Stimulated activated CD8-positive, alpha-beta memory T cell treated with anti-CD3 and anti-CD28 coated beads, Interleukin-7, amount 100 ng/mL, for 24 hours (primary cell): ENCODE measurements around the gene PLEK2.
"Not testable (repeated sequence)": the region's sequence is repeated elsewhere in the genome, so short reads cannot be mapped to it uniquely, and the experiment has no call there.

Experiments
- DNase-seq: peaks from one replicate; pipeline ENCODE4 v3.0.0-alpha.2; 2020; ENCODE audit warnings: low read depth

Gene PLEK2, protein sequence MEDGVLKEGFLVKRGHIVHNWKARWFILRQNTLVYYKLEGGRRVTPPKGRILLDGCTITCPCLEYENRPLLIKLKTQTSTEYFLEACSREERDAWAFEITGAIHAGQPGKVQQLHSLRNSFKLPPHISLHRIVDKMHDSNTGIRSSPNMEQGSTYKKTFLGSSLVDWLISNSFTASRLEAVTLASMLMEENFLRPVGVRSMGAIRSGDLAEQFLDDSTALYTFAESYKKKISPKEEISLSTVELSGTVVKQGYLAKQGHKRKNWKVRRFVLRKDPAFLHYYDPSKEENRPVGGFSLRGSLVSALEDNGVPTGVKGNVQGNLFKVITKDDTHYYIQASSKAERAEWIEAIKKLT

DNA sequence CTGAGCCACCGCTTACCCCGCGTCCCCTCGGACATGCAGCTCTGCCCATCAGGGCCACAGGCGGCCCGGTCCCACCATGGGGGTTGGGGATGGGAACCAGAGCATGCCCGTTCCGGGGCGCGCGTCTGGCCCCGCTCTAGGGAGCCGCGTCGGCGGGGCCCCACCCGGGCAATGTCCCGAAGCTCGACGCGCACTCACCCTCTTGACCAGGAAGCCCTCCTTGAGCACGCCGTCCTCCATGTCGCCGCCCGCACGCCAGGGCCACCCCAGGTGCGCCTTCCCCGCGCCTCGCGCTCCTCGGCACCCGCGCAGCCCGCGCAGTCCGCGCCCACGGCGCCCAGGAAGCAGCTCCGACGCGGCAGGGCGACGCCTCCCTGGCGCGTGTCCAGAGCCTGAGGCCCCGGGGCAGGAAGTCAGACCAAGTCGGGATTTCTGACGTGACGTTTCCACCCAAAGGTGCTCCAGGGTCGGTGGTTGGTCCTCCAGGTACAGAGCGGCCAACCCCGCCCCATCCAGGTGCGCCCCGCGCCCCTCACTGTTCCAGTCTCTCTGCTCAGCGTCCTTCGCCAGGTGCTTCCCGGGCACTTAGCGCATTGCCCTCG, at the start of gene PLEK2:
Gene PLEK2 (minus strand): TSS at position 346 of the 602 bp plus-strand sequence. CDS start 106 bp downstream, at position 240.
- DNase-seq: no peak

DNA sequence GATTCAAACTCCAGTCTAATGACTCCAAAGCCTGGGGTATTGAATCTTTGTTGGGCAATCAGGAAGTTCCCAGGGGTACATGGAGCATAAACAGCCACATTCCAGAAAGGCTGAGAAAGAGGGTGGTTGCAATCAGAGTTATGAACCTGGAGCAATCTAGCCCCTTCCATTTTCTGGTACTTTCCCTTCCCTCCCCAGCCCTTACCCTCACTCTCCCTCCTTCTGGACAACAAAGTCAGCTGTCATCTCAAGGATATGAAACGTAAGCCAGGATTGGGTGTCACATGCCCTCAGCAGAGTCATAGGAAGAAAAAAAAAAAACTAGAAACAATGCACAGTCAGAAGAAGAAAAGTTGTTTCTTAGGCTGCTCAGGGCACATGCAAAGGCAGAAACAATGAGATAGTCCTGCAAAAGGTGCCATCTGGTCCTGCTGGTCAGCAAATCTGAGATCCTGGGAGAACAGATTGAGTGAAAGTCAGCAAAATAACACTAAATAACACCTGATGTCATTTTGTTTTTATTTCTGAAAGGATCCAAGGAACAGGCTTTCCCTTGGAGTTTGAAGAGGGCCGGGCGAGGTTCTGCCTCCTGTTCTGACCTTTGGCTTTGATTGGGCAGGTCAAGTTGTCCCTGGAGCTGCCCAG, 49.5 kb upstream of the PLEK2 start:
- DNase-seq: no peak

DNA sequence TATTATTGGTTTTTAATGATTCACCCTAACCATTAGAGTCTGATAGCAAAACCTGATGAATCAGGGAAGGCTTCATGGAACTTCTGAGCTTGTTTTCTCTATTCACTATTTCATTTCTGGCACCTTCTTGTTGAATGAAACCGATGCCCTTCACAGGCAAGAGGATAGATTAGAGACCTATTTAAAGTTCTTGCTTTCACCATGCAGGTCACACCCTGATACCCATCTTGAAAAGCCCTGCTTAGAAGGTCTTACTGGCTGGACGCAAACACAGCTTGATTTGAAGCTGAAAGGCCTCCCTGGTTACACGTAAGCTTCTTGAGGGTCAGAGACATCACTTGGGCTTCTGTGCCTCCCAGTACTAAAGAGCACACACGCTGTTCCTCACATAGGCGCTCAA, 47.4 kb upstream of the PLEK2 start:
- no peak for DNase-seq

DNA sequence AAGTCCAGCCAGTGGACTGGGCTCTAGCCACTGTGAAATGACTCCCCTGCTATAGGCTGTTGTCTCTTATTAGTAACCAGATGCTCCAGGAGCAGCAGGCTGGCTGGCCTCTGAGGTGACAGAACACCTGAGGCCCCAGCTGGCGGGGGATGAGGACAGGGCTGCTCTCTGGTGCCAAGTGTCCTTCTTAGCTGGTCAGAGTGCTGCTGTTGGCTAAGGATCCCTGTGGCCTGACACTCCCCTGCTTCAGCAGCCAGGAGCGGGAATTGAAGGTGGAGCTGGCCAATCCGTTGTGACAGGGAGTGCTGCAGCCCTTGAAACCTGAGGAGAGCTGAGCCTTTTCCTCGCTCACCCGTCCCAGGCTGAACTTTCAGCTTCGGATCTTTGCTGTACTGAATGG, 45.8 kb upstream of the PLEK2 start:
- DNase-seq: no peak

DNA sequence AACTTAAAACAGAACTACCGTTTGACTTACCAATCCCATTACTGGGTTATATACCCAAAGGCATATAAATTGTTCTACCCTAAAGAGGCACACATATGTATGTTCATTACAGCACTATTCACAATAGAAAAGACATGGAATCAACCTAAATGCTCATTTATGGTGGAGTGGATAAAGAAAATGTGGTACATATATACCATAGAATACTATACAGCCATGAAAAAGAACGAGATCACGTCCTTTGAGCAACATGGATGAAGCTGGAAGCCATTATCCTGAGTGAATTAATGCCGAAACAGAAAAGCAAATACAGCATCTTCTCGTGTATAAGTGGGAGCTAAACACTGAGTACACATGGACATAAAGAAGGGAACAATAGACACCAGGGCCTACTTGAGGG, 44.8 kb upstream of the PLEK2 start:
- DNase-seq: no peak

DNA sequence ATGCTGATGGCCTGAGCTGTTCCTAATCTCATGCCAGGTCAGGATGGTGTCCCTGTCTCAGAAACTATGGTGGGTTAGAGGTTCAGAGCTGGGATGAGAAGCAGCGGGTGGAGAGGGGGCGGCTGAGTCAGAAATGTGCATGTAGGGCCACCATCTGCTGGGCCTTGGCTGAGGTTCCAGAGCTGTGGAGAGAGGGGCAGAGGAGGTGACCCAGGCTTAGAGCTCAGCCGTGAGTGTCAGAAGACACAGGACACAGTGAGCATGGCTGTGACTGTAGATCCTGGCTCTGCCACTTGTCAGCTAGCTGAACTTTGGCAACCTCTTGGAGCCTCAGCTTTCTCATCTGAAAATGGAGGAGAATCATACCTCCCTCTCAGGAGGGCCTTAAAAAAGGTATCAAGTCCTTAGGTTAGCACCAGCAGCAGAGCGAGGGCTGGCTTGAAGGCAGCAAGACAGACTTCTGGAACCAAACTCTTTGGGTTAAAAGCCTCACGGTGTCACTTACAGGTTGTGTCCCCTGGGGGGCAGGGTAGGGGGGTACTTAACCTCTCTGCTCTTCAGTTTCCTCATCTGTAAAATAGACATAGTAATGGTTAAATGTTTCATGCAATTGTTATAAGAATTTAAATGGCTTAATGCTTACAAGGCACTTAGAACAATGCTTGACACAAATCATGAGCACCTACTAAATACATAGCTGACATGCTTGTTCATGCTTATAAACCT, 41.8 kb upstream of the PLEK2 start:
- no peak for DNase-seq

DNA sequence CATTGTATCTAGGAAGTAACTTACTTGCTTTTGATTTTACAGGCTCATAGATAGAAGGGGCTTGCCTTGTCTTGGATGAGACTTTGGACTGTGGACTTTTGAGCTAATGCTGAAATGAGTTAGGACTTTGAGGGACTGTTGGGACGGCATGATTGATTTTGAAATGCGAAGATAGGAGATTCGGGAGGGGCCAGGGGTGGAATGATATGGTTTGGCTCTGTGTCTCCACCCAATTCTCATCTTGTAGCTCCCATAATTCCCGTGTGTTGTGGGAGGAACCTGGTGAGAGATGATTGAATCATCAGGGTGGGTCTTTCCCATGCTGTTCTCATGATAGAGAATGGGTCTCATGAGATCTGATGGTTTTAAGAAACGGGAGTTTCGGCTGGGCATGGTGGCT, 39.7 kb upstream of the PLEK2 start:
- DNase-seq: not testable (repeated sequence)

DNA sequence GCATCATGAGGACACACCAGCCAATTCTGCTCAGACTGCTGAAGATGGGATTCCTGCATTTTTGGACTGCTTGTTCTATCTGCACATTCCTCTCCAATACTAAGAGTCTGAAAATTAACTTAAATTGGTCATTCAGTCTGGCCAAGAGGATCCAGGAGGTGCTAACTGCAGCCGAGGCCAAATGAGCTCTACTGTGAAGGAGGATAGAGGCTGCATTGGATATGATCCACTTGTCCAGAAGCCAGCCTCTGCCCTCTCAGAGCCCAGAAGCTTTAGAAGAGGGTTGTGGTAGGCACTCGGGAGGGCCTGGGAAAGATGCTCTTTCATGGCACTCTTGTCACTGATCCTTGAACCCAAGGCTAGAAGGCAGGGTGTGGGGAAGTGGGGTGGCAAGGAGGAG, 37.1 kb upstream of the PLEK2 start:
- DNase-seq: no peak

DNA sequence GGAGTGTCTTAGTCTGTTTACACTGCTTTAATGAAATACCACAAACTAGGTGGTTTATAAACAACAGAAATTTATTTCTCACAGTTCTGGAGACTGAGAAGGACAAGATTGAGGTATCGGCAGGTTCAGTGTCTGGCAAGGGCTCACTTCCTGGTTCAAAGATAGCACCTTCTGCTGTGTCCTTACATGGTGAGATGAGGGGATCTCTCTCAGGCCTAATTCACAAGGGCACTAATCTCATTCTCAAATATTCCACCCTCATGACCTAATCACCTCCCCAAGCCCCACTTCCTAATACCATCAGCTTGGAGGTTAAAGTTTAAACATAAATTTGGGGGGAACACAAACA, 35.0 kb upstream of the PLEK2 start:
- no peak for DNase-seq

DNA sequence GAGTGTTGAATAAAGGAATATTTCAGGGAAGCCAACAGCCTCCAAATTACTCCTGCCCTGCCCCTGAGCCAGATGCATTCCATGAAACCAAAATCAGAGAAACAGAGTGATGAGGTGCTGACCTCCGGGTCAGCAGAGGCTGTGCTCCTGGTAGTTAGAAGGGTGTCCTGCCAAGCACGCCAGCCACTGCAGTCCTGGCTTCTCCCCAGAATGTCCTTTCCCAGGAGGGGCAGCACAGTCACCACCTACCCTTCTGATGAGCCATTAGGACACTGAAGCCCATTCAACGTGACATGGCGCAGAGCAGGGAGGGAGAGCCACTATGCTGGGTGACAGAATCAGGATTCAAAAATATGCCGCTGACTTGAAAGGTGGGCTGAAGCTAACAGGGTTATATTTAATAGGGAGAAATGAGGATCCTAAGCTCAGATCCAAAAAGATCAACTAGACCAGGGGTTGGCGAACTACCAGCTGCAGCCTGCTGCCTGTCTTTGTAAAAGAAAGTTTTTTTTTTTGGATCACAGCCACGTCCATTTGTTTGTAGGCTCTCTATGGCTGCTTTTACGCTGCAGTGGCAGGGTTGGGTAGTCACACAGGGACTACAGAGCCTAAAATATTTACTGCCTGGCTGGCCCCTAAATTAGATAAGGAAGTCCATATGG, 34.5 kb upstream of the PLEK2 start:
- DNase-seq: no peak

DNA sequence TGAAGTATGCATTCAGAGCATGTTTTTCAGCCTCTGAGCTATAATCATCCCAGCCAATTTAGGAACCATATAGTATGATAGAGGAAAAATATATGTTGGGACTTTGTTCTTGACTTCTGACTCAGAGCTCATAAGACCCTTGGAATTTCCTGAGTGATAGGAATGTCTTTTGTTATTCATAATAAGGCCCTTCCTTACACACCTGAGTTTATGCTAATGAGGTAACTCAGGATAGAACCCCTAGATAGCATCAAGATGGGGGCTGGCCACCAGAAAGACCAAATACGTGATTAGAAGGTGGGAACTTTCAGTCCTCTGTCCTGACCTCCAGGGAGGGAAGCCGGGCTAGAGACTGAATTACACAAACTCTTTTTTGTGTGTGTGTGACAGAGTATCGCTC, 32.4 kb upstream of the PLEK2 start:
- DNase-seq: no peak

DNA sequence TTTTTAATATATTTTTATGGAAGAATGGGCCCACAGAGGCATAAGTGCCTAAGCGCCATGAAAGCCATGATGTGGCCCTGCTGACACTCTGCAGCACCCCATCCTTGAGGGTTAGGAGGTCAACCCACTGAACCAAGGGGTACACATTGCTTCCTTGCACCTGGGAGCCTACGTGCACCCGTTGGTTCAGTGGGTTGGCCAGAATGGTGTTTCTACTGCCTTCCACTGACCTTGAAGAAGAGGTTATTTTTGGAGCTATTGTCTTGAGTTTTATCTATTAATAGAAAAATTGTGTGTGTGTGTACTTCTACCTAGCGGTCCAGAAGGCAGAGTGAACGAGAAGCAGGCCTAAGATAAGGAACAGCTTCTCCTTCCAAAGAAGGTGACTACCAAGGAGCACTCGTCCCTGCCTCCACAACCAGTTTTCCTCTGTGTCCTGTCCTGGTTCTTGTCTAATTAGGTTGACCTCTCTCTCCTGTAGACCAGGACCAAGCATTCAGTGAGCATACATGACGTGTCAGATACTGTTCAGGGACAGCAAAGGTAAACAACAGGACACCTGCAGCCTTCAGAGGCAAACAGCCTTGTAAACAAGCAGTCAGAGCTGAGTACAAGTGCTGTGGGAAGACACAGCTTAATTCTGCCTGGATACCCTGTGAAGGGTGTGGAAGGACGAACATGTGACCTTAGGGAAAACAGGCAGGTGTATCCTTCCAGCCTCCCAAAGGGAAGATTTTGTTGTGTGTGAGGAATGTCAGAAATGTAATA, 30.4 kb upstream of the PLEK2 start:
- DNase-seq: no peak

DNA sequence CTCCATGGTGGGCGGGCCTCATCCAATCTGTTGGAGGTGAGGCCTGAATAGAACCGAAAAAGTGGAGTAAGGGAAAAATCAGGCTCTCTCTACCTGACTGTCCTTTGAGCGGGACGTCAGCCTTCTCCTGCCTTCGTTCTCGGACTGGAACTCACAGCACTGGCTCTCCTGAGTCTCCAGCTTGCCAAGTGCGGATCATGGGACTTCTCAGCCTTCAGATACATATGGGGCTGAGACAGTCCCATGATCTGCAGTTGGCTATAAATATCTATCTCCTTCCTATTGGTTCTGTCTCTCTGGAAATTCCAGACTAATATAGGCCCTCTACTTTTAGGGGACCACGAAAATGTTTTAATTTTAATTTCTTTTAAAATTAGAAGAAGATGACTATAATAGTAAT, 29.7 kb upstream of the PLEK2 start:
- no peak for DNase-seq

DNA sequence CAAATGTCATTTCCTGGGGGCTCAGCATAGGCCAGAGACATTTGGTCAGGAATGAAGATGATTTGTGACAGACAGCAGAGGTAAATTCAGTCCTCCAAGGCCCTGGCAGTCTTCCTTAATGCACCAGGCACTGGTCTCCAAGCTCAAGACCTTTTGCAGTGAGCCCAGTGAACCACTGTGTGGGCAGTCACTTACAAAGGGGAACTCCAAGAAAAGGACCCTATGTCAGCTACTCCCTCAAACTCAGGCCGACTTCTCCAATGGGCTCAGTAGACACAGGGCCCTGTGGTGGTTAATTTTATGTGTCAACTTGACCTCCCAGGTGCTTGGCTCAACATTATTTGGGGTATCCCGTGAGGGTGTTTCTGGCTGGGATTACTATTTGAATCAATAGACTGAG, 29.3 kb upstream of the PLEK2 start:
- no peak for DNase-seq

DNA sequence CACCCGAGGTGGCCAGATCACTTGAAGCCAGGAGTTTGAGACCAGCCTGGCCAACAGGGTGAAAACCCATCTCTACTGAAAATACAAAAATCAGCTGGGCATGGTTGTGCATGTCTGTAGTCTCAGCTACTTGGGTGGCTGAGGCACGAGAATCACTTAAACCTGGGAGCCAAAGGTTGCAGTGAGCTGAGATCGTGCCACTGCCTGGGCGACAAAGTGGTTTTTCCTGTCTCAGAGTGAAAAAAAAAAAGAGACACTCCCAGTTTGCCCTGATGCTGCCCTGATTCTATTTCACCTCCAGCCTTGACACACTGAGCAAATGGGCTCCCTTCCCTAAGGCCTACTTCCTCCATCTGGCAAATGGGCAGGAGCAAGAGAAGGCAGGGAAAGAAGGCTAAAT, 28.5 kb upstream of the PLEK2 start:
- DNase-seq: no peak

DNA sequence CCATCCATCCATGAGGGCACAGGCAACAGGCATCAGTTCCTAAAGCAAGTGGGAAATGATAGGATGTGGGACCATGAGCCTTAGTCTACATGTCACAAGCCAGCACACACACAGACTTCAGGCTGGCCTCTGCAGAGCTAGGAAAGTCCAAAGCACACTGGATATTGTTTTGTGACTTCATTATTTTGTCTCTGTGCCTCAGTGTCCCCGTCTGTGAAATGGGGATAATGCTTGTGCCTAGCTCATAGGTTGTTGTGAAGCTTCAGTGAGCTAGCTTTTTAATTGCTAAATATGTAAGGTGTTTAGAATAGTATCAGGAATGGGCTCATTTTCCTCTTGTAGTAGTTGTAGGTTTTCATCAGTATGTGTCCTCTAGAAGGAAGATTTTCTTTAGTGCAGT, 27.0 kb upstream of the PLEK2 start:
- no peak for DNase-seq

DNA sequence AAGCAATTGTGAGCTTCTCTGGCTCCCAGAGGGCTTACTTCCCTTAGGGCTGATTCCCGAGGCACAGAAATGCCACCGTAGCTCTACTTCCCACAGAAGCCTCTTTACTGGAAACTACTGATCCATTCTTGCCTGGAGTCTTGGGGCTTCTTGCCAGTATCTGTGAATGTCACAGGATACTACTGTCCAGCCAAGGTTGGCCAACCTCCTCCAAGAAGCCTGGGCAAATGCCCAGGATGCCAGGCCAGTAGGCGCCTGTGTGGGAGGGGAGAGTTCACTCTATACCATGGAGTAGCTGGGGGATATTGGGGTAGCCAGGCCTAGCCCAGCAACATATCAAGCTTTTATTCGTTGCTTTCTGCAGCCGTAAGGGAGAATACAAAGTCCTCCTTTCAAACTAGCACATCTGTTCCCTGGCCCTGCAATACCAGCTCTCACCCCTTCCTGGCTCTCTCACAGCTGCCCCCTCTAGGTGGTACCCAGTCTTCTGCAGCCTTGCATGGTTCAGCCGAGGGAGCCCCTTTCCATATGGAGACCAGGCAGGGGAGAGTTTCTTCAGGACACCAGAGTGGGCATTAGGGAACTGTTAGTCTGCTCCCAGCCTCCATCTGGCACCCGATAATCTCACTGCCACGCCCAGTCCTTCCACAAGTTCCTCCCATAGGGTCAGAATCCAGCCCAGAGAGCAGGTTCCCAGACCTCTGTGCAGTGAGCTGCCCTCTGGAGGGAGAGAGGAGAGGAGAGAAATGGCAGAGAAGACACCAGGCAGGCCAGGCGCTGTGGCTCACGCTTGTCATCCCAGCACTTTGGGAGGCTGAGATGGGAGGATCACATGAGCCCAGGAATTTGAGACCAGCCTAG, 24.3 kb upstream of the PLEK2 start:
- DNase-seq: no peak

DNA sequence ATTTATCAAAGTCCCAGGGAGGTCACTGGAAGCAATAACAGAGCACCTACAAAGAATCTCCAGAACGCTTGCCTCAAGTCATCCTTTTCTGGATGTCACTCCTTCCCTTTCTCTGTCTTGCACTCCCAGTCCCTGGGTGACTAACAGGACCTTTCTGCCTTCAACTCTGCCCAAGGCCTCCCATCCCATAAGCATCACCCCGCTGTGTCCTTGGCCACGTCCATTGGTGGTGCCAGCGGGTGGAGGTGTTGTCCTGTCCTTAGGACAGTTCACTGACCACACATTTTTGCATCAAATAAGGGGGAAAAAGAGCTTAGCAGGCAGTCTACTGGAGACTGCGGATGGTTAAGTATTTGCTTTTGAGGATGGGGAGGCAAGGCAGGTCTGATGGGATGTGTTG, 23.6 kb upstream of the PLEK2 start:
- no peak for DNase-seq

DNA sequence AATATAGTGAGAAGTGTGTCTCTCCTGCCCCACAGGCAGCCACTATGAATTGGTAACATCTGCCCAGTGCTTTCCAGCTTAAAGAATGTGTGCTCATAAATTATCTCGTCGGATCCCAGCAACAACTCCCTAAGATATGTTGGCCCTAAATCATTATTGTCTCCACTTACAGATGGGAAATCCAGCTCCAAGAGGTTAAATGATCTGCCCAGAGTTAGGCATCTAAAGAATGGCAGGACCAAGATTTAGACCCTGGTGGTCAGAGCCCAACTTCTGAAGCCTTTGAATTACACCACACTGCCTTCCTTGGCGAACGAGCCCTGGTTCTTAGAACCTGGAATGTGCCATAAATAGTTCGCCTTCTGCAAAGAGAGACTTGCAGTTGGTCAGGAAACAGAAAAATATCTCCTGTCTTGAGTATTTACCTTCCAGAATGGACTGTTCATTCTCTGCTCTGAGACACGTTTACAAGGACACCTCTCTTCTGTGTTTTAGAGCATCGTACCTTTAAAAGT, 20.1 kb upstream of the PLEK2 start:
- DNase-seq: no peak

DNA sequence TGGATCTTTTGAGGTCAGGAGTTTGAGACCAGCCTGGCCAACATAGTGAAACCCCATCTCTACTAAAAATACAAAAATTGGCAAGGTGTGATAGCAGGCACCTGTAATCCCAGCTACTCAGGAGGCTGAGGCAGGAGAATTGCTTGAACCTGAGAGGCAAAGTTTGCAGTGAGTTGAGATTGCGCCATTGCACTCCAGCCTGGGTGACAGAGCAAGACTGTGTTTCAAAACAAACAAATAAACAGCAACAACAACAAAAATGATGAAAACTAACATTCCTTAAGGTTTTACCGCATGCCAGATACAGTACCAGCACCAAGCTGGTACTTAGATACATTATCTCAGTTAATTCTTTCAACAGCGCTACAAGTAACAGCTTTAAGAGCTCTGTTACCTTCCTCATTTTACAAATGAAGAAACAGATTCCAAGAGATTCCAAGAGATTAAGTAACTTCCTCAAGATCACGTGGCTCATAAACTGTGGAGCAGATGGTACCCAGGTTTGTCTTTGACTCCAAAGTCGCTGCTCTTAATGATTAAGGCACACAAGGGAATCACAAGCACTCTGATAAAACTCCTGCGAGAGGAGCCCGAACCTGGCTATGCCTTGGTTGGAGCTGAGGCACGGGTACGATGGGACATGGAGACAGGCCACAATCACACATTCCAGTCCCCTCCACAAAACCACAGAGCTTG, 17.7 kb upstream of the PLEK2 start:
- DNase-seq: no peak
